Measurements from ENCODE around the gene OR2W3. TPM values are rescaled to one million over a fixed set of nuclear protein-coding genes. Genes with fewer than 3 reads are reported as not detected.

OR2W3 gene
- total RNA-seq, 4 donors from 2014 or later, result 0.68 to 5.4 TPM; not detected in 2

- Histone ChIP-seq H3K4me1 (peaks cover 0 to under 1% (median 0%) of the 10 kb centered on the region in 4 donors), H3K27ac (no peak overlapping the region), H3K36me3 (no peaks in the 10 kb centered on the region), H3K4me3 (no peak overlapping the region), H3K27me3 (peaks cover 6% of the 10 kb centered on the region), H3K9me3 (no peaks in the 10 kb centered on the region)
- WGBS, 2 donors (ENCODE audit: low coverage in 1 of 2), result 88 to 92% methylated on average over 2 to 4 of the region's 4 CpGs
- no peak for TF ChIP-seq POLR2A (IDR thresholded peaks at IDR 0.05)
- TF ChIP-seq CTCF (IDR thresholded peaks at IDR 0.05), result no peak
- no peak for TF ChIP-seq POLR2AphosphoS5 (IDR thresholded peaks at IDR 0.05)
- in situ Hi-C loops (cut with MboI; ENCODE audit: low pct_ligation_motif_present in 1 of 4, low pct_unique_long_range_greater_than_20kb in 1 of 4, low sequenced_read_pairs in 3 of 4), result no loop called here
- DNase-seq, result no peak
- intact Hi-C loops (cut with DNase I; ENCODE audit: low total_unique reads), result no loop called here
Measured at GRCh38 chr1:247862756-247863155, 32.6 kb upstream of the OR2W3 start.

- no peaks in the 10 kb centered on the region for H3K36me3 ChIP-seq
- H3K27me3 ChIP-seq, result no peaks in the 10 kb centered on the region
- in situ Hi-C loops (cut with MboI; ENCODE audit: low pct_ligation_motif_present in 1 of 4, low pct_unique_long_range_greater_than_20kb in 1 of 4, low sequenced_read_pairs in 3 of 4) (no loop called here), intact Hi-C loops (cut with DNase I; ENCODE audit: low total_unique reads) (no loop called here)
- 90% methylated on average over 17 of the region's 17 CpGs; no CpG with 5 or more reads in 1 of the 2 donors for WGBS, 2 donors (ENCODE audit: low coverage in 1 of 2)
- DNase-seq, result no peak
- TF ChIP-seq CTCF (IDR thresholded peaks at IDR 0.05) (no peak), POLR2A (IDR thresholded peaks at IDR 0.05) (no peak), POLR2AphosphoS5 (IDR thresholded peaks at IDR 0.05) (no peak)
- H3K4me3 ChIP-seq, result no peak overlapping the region
- no peaks in the 10 kb centered on the region for H3K4me1 ChIP-seq
- H3K27ac ChIP-seq, result no peak overlapping the region
- H3K9me3 ChIP-seq, result no peaks in the 10 kb centered on the region
Measured at GRCh38 chr1:247864644-247865043, 30.7 kb upstream of the OR2W3 start.

GRCh38 chr1:247865416-247865815, 30.0 kb upstream of the OR2W3 start:
- no peaks in the 10 kb centered on the region for H3K9me3 ChIP-seq
- no peak overlapping the region for H3K4me3 ChIP-seq
- TF ChIP-seq CTCF (IDR thresholded peaks at IDR 0.05) (no peak), POLR2AphosphoS5 (IDR thresholded peaks at IDR 0.05) (no peak), EP300 (IDR thresholded peaks at IDR 0.05; ENCODE audit: low read depth) (no peak), POLR2A (IDR thresholded peaks at IDR 0.05) (no peak)
- no peaks in the 10 kb centered on the region for H3K4me1 ChIP-seq
- intact Hi-C loops (cut with DNase I; ENCODE audit: low total_unique reads), result no loop called here
- no peaks in the 10 kb centered on the region for H3K36me3 ChIP-seq
- H3K27me3 ChIP-seq, result no peaks in the 10 kb centered on the region
- DNase-seq, result no peak
- H3K27ac ChIP-seq, result no peak overlapping the region
- in situ Hi-C loops (cut with MboI; ENCODE audit: low pct_ligation_motif_present in 1 of 4, low pct_unique_long_range_greater_than_20kb in 1 of 4, low sequenced_read_pairs in 3 of 4), result no loop called here
- WGBS, 2 donors (ENCODE audit: low coverage in 1 of 2), result 83 to 100% methylated on average over 4 to 6 of the region's 6 CpGs

- intact Hi-C loops (cut with DNase I; ENCODE audit: low total_unique reads) (no loop called here), in situ Hi-C loops (cut with MboI; ENCODE audit: low pct_ligation_motif_present in 1 of 4, low pct_unique_long_range_greater_than_20kb in 1 of 4, low sequenced_read_pairs in 3 of 4) (no loop called here)
- WGBS, 2 donors (ENCODE audit: low coverage in 1 of 2), result 90 to 95% methylated on average over 4 to 9 of the region's 9 CpGs
- H3K4me1 ChIP-seq, result no peaks in the 10 kb centered on the region
- no peak for DNase-seq
- no peak overlapping the region for H3K4me3 ChIP-seq
- H3K27me3 ChIP-seq, result no peaks in the 10 kb centered on the region
- no peak overlapping the region for H3K27ac ChIP-seq
- no peaks in the 10 kb centered on the region for H3K36me3 ChIP-seq
- H3K9me3 ChIP-seq, result no peaks in the 10 kb centered on the region
- TF ChIP-seq POLR2AphosphoS5 (IDR thresholded peaks at IDR 0.05), result no peak
- TF ChIP-seq EP300 (IDR thresholded peaks at IDR 0.05; ENCODE audit: low read depth), result no peak
- TF ChIP-seq POLR2A (IDR thresholded peaks at IDR 0.05), result no peak
- no peak for TF ChIP-seq CTCF (IDR thresholded peaks at IDR 0.05)
Measured at GRCh38 chr1:247883346-247883745, 12.0 kb upstream of the OR2W3 start.

All from transverse colon (tissue), 4 donors.